PC-3 (cell line): ENCODE results near the gene KCNH4. TPM values are rescaled to one million over a fixed set of nuclear protein-coding genes. Genes with fewer than 3 reads are reported as not detected.

Source experiments
- ATAC-seq: fragments of 200-7000 bp; cut with Tn5 transposase; 2 replicates; pipeline ENCODE4 v1.9.1; 2020; ENCODE audit warnings: mild to moderate bottlenecking, moderate library complexity
- BruUV-seq: library from RNA; stranded (reverse); fragments of 400-500 nt; replicated peaks from 2 replicates; lab custom pipeline; 2021; lab: Mats Ljungman, UMichigan
- CTCF ChIA-PET: fragments of 300-600 bp; sonication (Branson Sonifier 250); formaldehyde crosslinking; loops from one replicate; lab custom pipeline; 2022; ENCODE audit warnings: antibody characterized with exemption; lab: Charles Lee
- POLR2A ChIA-PET: fragments of 300-600 bp; sonication (Branson Sonifier 250); formaldehyde crosslinking; loops from one replicate; lab custom pipeline; 2022; ENCODE audit warnings: antibody characterized with exemption; ENCODE audit not compliant: unreplicated experiment; lab: Charles Lee
- DNase-seq: peaks from one replicate; pipeline ENCODE4 v3.0.0-alpha.2; 2015
- H2AFZ ChIP-seq: fragments of 300-600 bp; sonication (generic); 2 replicates; pipeline ENCODE4 v1.6.0; 2016; ENCODE audit warnings: antibody characterized with exemption, low read length
- H3F3A ChIP-seq: fragments of 300-600 bp; sonication (generic); one replicate; pipeline ENCODE4 v1.6.0; 2017; ENCODE audit warnings: antibody characterized with exemption, low read length, control low read depth, mild to moderate bottlenecking; ENCODE audit not compliant: unreplicated experiment
- H3K27ac ChIP-seq: fragments of 300-600 bp; sonication (generic); 2 replicates; pipeline ENCODE4 v1.5.1; 2016; ENCODE audit warnings: mild to moderate bottlenecking, low read length
- H3K27me3 ChIP-seq: fragments of 300-600 bp; sonication (generic); 2 replicates; pipeline ENCODE4 v1.6.1; 2016; ENCODE audit warnings: low read length, mixed read lengths
- H3K36me3 ChIP-seq: fragments of 300-600 bp; sonication (generic); 2 replicates; pipeline ENCODE4 v1.6.1; 2016; ENCODE audit warnings: low read depth, mixed run types, low read length, mixed read lengths
- H3K4me1 ChIP-seq: fragments of 300-600 bp; sonication (generic); 2 replicates; pipeline ENCODE4 v1.5.1; 2016; ENCODE audit warnings: low read length; ENCODE audit not compliant: insufficient read depth
- H3K4me2 ChIP-seq: fragments of 300-600 bp; sonication (generic); 2 replicates; pipeline ENCODE4 v1.6.0; 2016; ENCODE audit warnings: low read length
- H3K4me3 ChIP-seq: fragments of 300-600 bp; sonication (generic); 2 replicates; pipeline ENCODE4 v1.5.1; 2016; ENCODE audit warnings: mild to moderate bottlenecking, low read length, mixed read lengths
- H3K79me2 ChIP-seq: fragments of 300-600 bp; sonication (generic); 2 replicates; pipeline ENCODE4 v1.6.1; 2017; ENCODE audit warnings: low read length, mixed read lengths
- H3K9ac ChIP-seq: fragments of 300-600 bp; sonication (generic); 2 replicates; pipeline ENCODE4 v1.6.0; 2016; ENCODE audit warnings: mild to moderate bottlenecking, low read length
- H3K9me2 ChIP-seq: fragments of 300-600 bp; sonication (generic); replicated peaks from 2 replicates; pipeline ENCODE4 v1.6.1; 2016; ENCODE audit warnings: mixed run types, low read length, mixed read lengths
- H3K9me3 ChIP-seq: fragments of 300-600 bp; sonication (generic); 2 replicates; pipeline ENCODE4 v1.6.1; 2016; ENCODE audit warnings: low read length, mixed read lengths
- H4K20me1 ChIP-seq: fragments of 300-600 bp; sonication (generic); 2 replicates; pipeline ENCODE4 v1.6.1; 2016; ENCODE audit warnings: low read length, mixed read lengths
- EZH2 ChIP-seq: fragments of 300-600 bp; sonication (generic); IDR thresholded peaks from one replicate; pipeline ENCODE4 v1.6.1; 2017; ENCODE audit warnings: antibody characterized with exemption, mild to moderate bottlenecking, low read length; ENCODE audit not compliant: unreplicated experiment
- EZH2phosphoT487 ChIP-seq: fragments of 300-600 bp; sonication (generic); IDR thresholded peaks from 2 replicates; pipeline ENCODE4 v1.6.1; 2018; ENCODE audit warnings: mild to moderate bottlenecking, antibody characterized with exemption, low read length, borderline replicate concordance
- intact Hi-C: fragments of 100-400 bp; cut with micrococcal nuclease; formaldehyde crosslinking; loops from 2 replicates; pipeline ENCODE4 v1.9.0; 2023
- total RNA-seq: library from RNA; depleted of rRNA; stranded (reverse); fragments of >200 nt; gene quantifications from 2 replicates; pipeline ENCODE4 v1.2.3, GENCODE V29; 2014
- TF ChIP-seq, protein P1 (sequence below): fragments of 300-600 bp; sonication (generic); conservative IDR thresholded peaks from 2 replicates; pipeline ENCODE4 v1.5.1; 2017; ENCODE audit warnings: antibody characterized with exemption, low read depth, mild to moderate bottlenecking, low read length

The KCNH4 gene
- total RNA-seq, 1 experiment from 2014 or later, result not detected

DNA sequence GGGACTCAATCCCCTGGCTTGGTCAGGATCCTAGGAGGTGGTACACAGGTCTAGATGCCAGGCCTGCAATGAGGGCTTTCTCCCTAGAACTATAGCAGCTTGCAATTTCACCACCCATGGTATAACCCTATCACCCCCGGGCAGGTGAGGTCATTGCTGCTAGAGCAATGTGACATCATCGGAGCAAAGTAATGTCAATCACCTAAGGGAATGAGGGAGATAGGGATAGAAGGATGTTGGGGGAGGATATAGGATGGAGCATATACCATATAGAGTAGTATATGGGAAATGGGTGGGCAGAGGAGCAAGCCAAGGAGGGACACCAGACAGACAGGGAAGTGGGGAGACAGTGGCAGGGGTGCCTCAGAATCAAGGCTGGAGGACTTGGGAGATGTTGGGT, 3.3 kb downstream of the KCNH4 start:
- Histone ChIP-seq H3K27me3 (no peaks in the 10 kb centered on the region), H3K9ac (no peak overlapping the region), H4K20me1 (no peaks in the 10 kb centered on the region), H3K27ac (no peak overlapping the region), H3K36me3 (no peaks in the 10 kb centered on the region), H3F3A (no peaks in the 10 kb centered on the region), H2AFZ (no peak overlapping the region), H3K79me2 (no peaks in the 10 kb centered on the region), H3K4me3 (no peak overlapping the region), H3K9me3 (no peaks in the 10 kb centered on the region), H3K4me1 (no peaks in the 10 kb centered on the region), H3K9me2 (no peaks in the 10 kb centered on the region), H3K4me2 (no peak overlapping the region)
- ChIA-PET CTCF (no interaction called here), POLR2A (no interaction called here)
- DNase-seq (no peak), ATAC-seq (no peak)
- TF ChIP-seq, protein P1, sequence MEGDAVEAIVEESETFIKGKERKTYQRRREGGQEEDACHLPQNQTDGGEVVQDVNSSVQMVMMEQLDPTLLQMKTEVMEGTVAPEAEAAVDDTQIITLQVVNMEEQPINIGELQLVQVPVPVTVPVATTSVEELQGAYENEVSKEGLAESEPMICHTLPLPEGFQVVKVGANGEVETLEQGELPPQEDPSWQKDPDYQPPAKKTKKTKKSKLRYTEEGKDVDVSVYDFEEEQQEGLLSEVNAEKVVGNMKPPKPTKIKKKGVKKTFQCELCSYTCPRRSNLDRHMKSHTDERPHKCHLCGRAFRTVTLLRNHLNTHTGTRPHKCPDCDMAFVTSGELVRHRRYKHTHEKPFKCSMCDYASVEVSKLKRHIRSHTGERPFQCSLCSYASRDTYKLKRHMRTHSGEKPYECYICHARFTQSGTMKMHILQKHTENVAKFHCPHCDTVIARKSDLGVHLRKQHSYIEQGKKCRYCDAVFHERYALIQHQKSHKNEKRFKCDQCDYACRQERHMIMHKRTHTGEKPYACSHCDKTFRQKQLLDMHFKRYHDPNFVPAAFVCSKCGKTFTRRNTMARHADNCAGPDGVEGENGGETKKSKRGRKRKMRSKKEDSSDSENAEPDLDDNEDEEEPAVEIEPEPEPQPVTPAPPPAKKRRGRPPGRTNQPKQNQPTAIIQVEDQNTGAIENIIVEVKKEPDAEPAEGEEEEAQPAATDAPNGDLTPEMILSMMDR, result no peak
- TF ChIP-seq EZH2phosphoT487 (no peak), EZH2 (no peak)
- intact Hi-C loops, result no loop called here
- no TSS peak for BruUV-seq

- Histone ChIP-seq H3K4me2 (no peak overlapping the region), H3K9ac (no peak overlapping the region), H3K36me3 (no peaks in the 10 kb centered on the region), H3K4me1 (no peaks in the 10 kb centered on the region), H3F3A (no peaks in the 10 kb centered on the region), H2AFZ (no peak overlapping the region), H3K27ac (no peak overlapping the region), H3K4me3 (no peak overlapping the region), H3K9me3 (no peaks in the 10 kb centered on the region), H3K27me3 (no peaks in the 10 kb centered on the region), H3K79me2 (no peaks in the 10 kb centered on the region), H4K20me1 (no peaks in the 10 kb centered on the region), H3K9me2 (no peaks in the 10 kb centered on the region)
- ChIA-PET CTCF (no interaction called here), POLR2A (no interaction called here)
- TF ChIP-seq EZH2phosphoT487 (no peak), EZH2 (no peak)
- TF ChIP-seq, protein P1, result no peak
- BruUV-seq, result no TSS peak
- intact Hi-C loops, result no loop called here
- ATAC-seq (no peak), DNase-seq (no peak)
Observed at GRCh38 chr17:42174126-42174783, 6.7 kb downstream of the KCNH4 start.

DNA sequence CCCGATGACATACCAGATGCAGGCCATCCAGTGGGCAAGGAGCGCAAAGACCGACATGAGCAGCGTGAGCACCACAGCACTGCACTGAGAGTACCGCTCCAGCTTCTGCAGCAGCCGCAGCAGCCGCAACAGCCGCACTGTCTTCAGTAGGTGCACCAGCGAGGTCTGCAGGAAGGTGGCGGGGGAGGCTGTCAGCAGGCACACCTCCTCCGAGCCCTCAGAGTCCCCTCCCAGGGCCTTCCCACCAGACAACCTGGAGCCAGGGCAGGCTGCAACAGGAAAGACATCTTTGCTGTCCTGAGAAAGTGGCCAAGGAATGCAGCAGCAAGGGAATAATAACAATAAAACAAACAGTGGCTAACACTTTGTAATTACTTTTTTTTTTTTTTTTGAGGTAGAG, 9.1 kb downstream of the KCNH4 start:
- intact Hi-C loops, result no loop called here
- POLR2A ChIA-PET, result no interaction called here
- no peaks in the 10 kb centered on the region for H3K9me2 ChIP-seq
- no peak overlapping the region for H3K4me3 ChIP-seq
- no peaks in the 10 kb centered on the region for H4K20me1 ChIP-seq
- H3K27ac ChIP-seq, result no peak overlapping the region
- CTCF ChIA-PET, result no interaction called here
- H3K27me3 ChIP-seq, result no peaks in the 10 kb centered on the region
- H3K4me2 ChIP-seq, result no peak overlapping the region
- no peaks in the 10 kb centered on the region for H3K36me3 ChIP-seq
- H3K79me2 ChIP-seq, result no peaks in the 10 kb centered on the region
- no peak overlapping the region for H3K9ac ChIP-seq
- TF ChIP-seq EZH2 (no peak), EZH2phosphoT487 (no peak)
- TF ChIP-seq, protein P1, result no peak
- no peaks in the 10 kb centered on the region for H3K4me1 ChIP-seq
- no peaks in the 10 kb centered on the region for H3F3A ChIP-seq
- no TSS peak for BruUV-seq
- DNase-seq (no peak), ATAC-seq (no peak)
- H2AFZ ChIP-seq, result no peak overlapping the region
- H3K9me3 ChIP-seq, result no peaks in the 10 kb centered on the region
